GM12892 (cell line): ENCODE data around the gene BRMS1L.

Experiments
- POLR2A ChIP-seq: IDR thresholded peaks from 2 replicates; pipeline ENCODE4 v1.6.1; 2011; ENCODE audit warnings: low read depth, low read length, control low read depth
- TAF1 ChIP-seq: IDR thresholded peaks from 2 replicates; pipeline ENCODE4 v1.6.1; 2011; ENCODE audit warnings: low read depth, mild to moderate bottlenecking, control low read depth, low read length, borderline replicate concordance

- TF ChIP-seq TAF1, result no peak
- TF ChIP-seq POLR2A, result no peak
These were observed 18.0 kb upstream of the BRMS1L start for GRCh38 chr14:35808076-35808637.
